GM19240 (cell line): ENCODE results near the gene SCRG1.
A peak's percentile ranks its signal among the peaks of the same experiment; 100 is the strongest.

Experiments
- DNase-seq: peaks from one replicate; pipeline ENCODE4 v3.0.0; 2011; ENCODE audit warnings: low spot score; ENCODE audit not compliant: insufficient read length

SCRG1 gene

GRCh38 chr4:173398779-173399415, at the start of gene SCRG1:
Gene SCRG1, minus strand, starts transcription at chr4:173399116. Its CDS starts 7,702 bp downstream, at chr4:173391414.
- no peak for DNase-seq

DNA sequence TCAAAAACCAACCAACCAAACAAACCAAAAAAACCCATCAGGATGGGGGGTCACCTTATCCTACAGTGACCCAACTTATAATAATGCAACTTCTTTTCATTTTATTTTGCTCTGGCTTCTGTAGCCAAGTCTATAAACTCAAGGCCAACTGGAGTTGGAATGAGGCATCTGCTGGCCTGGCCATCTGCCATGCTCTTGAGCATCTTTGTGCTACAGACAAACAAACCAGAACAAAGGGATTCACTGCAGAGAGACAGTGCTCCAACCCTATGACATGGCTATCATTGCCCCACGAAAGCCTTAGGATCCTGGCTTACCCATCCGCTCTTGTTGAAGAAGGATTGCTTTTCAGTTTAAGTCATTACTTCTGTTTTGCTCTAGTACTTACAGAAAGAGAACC, 49.2 kb upstream of the SCRG1 start:
- DNase-seq = no peak

GRCh38 chr4:173446416-173446815, 47.5 kb upstream of the SCRG1 start:
- peak; percentile 18 for DNase-seq

GRCh38 chr4:173443121-173443520, 44.2 kb upstream of the SCRG1 start:
- no peak for DNase-seq

GRCh38 chr4:173442223-173442932, 43.5 kb upstream of the SCRG1 start:
- no peak for DNase-seq

- no peak for DNase-seq
Measured at GRCh38 chr4:173440888-173441287, 42.0 kb upstream of the SCRG1 start.

DNA sequence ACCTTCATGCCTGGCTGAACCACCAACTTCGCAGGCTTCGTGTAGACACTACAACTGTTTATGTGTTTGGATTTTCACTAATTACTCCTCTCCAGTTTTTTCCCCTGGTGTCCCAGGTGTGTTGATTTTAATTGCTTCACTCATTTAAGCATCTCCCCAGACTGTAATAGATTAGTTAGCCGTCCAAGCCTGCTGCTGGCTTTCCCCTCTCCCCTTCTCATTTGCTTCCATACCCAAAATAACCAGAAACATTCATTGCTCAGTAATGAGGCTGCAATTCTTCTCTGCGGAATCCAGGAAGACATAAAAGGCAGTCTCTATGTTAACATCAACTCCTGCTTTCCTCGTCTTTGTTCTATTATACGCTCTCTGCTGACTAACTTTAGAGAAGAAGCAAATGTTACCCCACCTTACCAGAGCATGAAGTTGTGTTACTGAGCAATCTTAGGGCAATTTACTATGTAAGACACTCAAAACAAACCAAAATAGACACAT, 37.9 kb upstream of the SCRG1 start:
- DNase-seq = no peak

DNA sequence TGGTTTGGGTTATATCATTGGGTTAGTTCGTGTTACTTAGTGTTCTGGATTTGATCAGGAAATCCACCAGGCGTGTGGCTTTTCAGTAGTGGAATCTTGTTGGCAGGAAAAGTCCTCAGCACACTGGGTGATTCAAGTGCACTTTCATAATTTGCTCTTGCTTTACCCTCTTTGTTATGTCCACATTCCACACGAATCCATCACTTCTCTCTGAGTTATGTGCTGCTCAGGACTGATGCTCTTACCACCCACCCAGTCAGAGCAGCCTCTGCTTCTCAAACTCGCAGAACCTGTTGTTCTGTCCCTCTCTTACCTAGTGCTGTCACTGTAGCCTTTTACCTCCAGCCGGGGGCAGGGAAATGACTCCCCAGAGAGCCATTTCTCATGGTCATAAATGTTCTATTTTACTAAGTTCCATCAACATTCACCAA, 37.2 kb upstream of the SCRG1 start:
- no peak for DNase-seq

DNA sequence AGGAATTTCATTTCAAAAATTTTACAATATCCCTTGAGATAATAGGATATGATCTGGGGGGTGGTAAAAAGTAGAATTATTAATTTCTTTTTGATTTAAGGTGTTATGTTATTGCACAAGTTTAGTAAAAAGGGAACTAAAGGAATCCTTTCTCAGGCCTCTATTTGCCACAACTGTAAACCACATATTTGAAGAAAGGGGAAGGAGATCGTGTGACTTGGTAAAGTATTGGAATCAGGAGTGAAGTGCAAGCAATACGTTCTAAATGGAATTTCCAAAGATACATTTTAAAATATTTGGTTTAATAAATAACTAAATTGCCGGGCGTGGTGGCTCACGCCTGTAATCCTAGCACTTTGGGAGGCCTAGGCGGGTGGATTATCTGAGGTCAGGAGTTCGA, 35.3 kb upstream of the SCRG1 start:
- DNase-seq = no peak

GRCh38 chr4:173433447-173433846, 34.5 kb upstream of the SCRG1 start:
- no peak for DNase-seq

DNA sequence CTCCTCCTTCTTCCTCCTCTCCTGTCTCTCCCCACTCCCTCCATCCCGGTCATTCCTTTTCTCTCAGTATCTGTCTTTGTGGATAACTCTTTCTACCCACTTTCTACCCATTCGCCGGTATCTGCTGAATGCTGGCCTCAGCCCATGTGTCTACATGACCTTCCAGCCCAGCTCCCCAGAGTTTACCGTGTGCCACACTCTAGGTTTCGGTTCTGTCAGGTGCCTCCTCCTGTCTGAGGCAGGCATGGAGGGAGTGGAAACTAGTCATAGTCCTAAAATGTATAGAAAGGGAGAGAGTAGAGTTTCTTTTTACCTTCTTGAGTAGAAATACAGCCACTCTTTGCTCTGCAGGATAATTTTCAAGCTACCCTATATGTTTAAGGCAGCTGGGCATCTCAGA, 33.5 kb upstream of the SCRG1 start:
- DNase-seq = no peak

GRCh38 chr4:173426064-173426463, 27.1 kb upstream of the SCRG1 start:
- DNase-seq = no peak

- no peak for DNase-seq
Measured at GRCh38 chr4:173424899-173425805, 26.2 kb upstream of the SCRG1 start.

GRCh38 chr4:173420801-173421200, 21.9 kb upstream of the SCRG1 start:
- DNase-seq = no peak

- no peak for DNase-seq
Measured at GRCh38 chr4:173420324-173420752, 21.4 kb upstream of the SCRG1 start.

GRCh38 chr4:173418639-173419038, 19.7 kb upstream of the SCRG1 start:
- DNase-seq = no peak

DNA sequence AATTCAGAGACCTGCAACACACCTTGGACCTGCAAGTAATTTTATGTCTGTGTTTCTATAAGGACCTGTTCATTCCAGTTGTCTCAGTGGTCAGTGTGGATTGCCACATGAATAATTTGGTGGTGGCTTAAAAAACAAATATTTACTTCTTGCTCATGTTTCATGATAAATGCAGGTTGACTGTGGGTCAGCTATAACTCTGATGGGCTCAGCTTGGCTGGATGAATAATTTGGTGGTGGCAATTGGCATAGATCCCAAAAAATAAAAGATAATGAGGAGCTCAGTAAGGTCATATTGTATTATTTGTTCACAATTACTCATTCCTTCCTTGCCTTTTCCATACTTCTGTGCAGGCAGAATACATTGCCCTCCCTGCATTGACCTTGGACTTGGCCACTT, 18.9 kb upstream of the SCRG1 start:
- DNase-seq = no peak

DNA sequence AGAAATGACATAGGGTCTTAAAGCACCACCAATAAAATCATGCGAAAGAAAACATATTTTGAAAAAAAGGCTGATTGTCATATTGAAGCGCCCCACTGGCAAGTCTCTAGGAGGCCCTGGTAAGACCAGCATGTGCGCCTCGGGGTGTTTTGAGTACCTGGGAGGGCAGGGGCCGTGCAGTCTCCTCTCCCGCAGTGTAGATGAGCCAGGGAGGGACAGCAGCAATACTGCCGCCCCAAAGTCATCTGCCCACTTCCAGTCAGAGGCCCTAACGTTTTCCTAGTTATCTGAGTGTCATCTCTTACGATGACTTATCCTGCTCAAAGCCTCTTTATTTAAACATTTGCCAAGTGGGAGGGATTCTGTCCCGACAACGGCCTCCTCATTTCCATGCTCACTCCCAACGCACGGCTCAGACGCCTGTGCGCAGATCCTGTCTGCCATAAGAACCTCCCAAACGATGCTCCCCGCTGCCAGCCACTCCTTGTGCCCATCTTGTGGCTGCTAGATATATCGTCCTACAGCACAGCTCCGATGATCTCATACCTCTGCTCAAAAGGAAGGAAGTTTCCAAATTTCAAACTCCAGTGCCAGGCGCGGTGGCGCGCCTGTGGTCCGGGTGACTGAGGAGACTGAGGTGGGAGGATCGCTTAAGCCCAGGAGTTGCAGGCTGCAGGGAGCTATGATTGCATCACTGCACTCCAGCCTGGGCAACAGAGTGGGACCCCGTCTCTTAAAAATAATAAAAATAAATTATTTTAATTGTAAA, 17.2 kb upstream of the SCRG1 start:
- no peak for DNase-seq

GRCh38 chr4:173415092-173415491, 16.2 kb upstream of the SCRG1 start:
- no peak for DNase-seq

DNA sequence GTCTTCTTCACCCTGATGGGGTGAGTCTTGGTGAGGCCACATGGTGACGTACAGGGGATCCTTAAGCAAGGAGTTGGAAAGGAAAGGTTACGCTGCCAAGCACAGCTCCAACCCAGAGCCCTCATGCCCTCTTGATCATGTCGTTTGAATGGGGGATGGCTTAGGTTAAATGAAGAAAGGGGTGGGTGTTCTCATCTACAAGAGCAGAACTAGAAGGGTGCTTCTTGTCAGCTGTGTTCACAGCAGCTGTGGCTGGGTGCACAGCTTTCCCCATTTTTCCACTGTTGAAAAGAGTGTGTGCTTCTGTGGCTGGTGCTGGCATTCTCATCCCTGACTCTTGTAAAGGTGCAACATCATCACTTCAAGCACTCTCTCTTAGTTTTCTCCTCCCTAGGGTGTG, 15.5 kb upstream of the SCRG1 start:
- DNase-seq = no peak

GRCh38 chr4:173413036-173413435, 14.1 kb upstream of the SCRG1 start:
- DNase-seq = no peak
